HepG2 (cell line): Measurements from ENCODE around the gene DAPL1.
"Not testable (repeated sequence)": the region's sequence is repeated elsewhere in the genome, so short reads cannot be mapped to it uniquely, and the experiment has no call there.

ENCODE experiments used
- ELF4 ChIP-seq: sonication (generic); formaldehyde crosslinking; IDR thresholded peaks from 2 replicates; pipeline ENCODE4 v1.5.0; 2020; ENCODE audit warnings: missing genetic modification reagents, mild to moderate bottlenecking, moderate library complexity, borderline replicate concordance
- EP300 ChIP-seq, 3 experiments: sonication (generic) in 1 of 3; formaldehyde crosslinking in 1 of 3; IDR thresholded peaks; 2 replicates each; pipeline versions ENCODE4 v1.5.1 to v1.6.1; 2011 to 2020; ENCODE audit warnings: low read depth in 2 of 3, low read length in 2 of 3, borderline replicate concordance in 1 of 3, improper control_type of control experiment in 1 of 3, mild to moderate bottlenecking in 1 of 3, missing genetic modification reagents in 1 of 3, moderate library complexity in 1 of 3
- ZNF138 ChIP-seq: sonication (generic); formaldehyde crosslinking; IDR thresholded peaks from 2 replicates; pipeline ENCODE4 v1.5.0; 2020; ENCODE audit warnings: mild to moderate bottlenecking, low read depth, missing genetic modification reagents
- ZNF274 ChIP-seq: sonication (generic); formaldehyde crosslinking; IDR thresholded peaks from 2 replicates; pipeline ENCODE4 v1.5.1; 2020; ENCODE audit warnings: mild to moderate bottlenecking, missing genetic modification reagents
- TF ChIP-seq, protein P1 (sequence below), 2 experiments: IDR thresholded peaks; 2 replicates each; pipeline ENCODE4 v1.6.1; 2011 to 2012; ENCODE audit warnings: low read length in 2 of 2, borderline replicate concordance in 1 of 2, low read depth in 1 of 2, mild to moderate bottlenecking in 1 of 2, moderate library complexity in 1 of 2

DNA sequence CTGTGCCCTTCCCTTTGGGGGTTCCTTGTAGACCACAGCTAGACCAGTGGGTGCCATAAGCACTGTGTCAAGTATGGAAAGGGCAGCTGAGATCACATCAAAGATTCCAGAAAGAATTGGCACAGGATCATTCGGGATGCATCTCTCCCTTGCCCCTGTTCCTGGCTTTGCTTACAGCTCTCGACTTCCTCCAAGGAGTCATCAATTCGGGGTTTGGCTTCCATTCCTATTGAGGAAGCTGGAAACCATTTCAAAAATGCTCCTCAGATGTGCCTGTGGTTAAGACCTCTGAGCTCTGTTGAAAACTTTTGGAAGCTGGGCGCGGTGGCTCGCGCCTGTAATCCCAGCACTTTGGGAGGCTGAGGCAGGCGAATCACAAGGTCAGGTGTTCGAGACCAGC lies 65.1 kb downstream of the DAPL1 start:
- not testable (repeated sequence) for TF ChIP-seq EP300 (IDR thresholded peaks at IDR 0.05; ENCODE audit: low read depth in 2 of 2, low read length in 2 of 2); EP300 (CRISPR knock-in tag; IDR thresholded peaks at IDR 0.05; ENCODE audit: borderline replicate concordance); ZNF138; ELF4 (CRISPR knock-in tag); ZNF274 (CRISPR knock-in tag)
- TF ChIP-seq, protein P1, sequence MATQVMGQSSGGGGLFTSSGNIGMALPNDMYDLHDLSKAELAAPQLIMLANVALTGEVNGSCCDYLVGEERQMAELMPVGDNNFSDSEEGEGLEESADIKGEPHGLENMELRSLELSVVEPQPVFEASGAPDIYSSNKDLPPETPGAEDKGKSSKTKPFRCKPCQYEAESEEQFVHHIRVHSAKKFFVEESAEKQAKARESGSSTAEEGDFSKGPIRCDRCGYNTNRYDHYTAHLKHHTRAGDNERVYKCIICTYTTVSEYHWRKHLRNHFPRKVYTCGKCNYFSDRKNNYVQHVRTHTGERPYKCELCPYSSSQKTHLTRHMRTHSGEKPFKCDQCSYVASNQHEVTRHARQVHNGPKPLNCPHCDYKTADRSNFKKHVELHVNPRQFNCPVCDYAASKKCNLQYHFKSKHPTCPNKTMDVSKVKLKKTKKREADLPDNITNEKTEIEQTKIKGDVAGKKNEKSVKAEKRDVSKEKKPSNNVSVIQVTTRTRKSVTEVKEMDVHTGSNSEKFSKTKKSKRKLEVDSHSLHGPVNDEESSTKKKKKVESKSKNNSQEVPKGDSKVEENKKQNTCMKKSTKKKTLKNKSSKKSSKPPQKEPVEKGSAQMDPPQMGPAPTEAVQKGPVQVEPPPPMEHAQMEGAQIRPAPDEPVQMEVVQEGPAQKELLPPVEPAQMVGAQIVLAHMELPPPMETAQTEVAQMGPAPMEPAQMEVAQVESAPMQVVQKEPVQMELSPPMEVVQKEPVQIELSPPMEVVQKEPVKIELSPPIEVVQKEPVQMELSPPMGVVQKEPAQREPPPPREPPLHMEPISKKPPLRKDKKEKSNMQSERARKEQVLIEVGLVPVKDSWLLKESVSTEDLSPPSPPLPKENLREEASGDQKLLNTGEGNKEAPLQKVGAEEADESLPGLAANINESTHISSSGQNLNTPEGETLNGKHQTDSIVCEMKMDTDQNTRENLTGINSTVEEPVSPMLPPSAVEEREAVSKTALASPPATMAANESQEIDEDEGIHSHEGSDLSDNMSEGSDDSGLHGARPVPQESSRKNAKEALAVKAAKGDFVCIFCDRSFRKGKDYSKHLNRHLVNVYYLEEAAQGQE (IDR thresholded peaks at IDR 0.05; ENCODE audit: borderline replicate concordance in 1 of 2, low read depth in 1 of 2, low read length in 2 of 2): not testable (repeated sequence)
